HCT116 (cell line): ENCODE measurements around the gene ATF7. TPM values are rescaled to one million over a fixed set of nuclear protein-coding genes. Genes with fewer than 3 reads are reported as not detected.

Experiments
- ATAC-seq: fragments of 200-7000 bp; cut with Tn5 transposase; 2 replicates; pipeline ENCODE4 v1.9.1; 2020; ENCODE audit warnings: mild to moderate bottlenecking, moderate library complexity
- BruUV-seq: library from RNA; stranded (reverse); fragments of 400-500 nt; replicated peaks from 2 replicates; lab custom pipeline; 2021; lab: Mats Ljungman, UMichigan
- CTCF ChIA-PET: fragments of 300-600 bp; sonication (Branson Sonifier 250); formaldehyde crosslinking; loops from one replicate; lab custom pipeline; 2021; ENCODE audit warnings: antibody characterized with exemption; lab: Charles Lee
- POLR2A ChIA-PET: fragments of 300-600, 350-600 bp; sonication (Branson Sonifier 250); formaldehyde crosslinking; loops from one replicate; lab custom pipeline; 2021; ENCODE audit warnings: antibody characterized with exemption; lab: Charles Lee
- RAD21 ChIA-PET, 2 experiments: fragments of 300-600 bp; sonication (Branson Sonifier 250); formaldehyde crosslinking; loops; one replicate each; lab custom pipeline; 2023; ENCODE audit warnings: low total read pairs in 2 of 2; ENCODE audit not compliant: uncharacterized antibody in 2 of 2, unreplicated experiment in 2 of 2, low non-redundant PET in 1 of 2; lab: Charles Lee
- DNase-seq: peaks from one replicate; pipeline ENCODE4 v3.0.0-alpha.2; 2010; ENCODE audit warnings: low read depth, low spot score
- H2AFZ ChIP-seq: fragments of 200-600 bp; shearing (Covaris generic), sonication (generic); 2 replicates; pipeline ENCODE4 v1.6.1; 2017; ENCODE audit warnings: low read depth, mixed run types, mixed read lengths, antibody characterized with exemption, low read length; ENCODE audit not compliant: poor library complexity, severe bottlenecking
- H3K27ac ChIP-seq: 2 replicates; pipeline ENCODE4 v1.5.1; 2012; ENCODE audit warnings: low read depth, low read length
- H3K27me3 ChIP-seq: fragments of 200-600 bp; sonication (generic); 2 replicates; pipeline ENCODE4 v1.6.1; 2016; ENCODE audit warnings: mixed run types, low read length, mixed read lengths; ENCODE audit not compliant: insufficient read depth
- H3K36me3 ChIP-seq, 2 experiments: fragments of 200-500 bp in 1 of 2; fragments of 200-600 bp in 1 of 2; sonication (Bioruptor generic) in 1 of 2; sonication (generic) in 1 of 2; 2 replicates each; pipeline versions ENCODE4 v1.5.1 to v1.6.1; 2014 to 2016; ENCODE audit warnings: low read length in 2 of 2, inconsistent platforms in 1 of 2, mixed read lengths in 1 of 2, mixed run types in 1 of 2; ENCODE audit not compliant: insufficient read depth in 2 of 2, control insufficient read depth in 1 of 2
- H3K4me1 ChIP-seq, 2 experiments: fragments of 200-600 bp in 1 of 2; sonication (generic) in 1 of 2; 2 replicates each; pipeline versions ENCODE4 v1.5.1 to v1.6.1; 2012 to 2017; ENCODE audit warnings: low read length in 2 of 2, inconsistent platforms in 1 of 2, mild to moderate bottlenecking in 1 of 2, mixed read lengths in 1 of 2, mixed run types in 1 of 2, moderate library complexity in 1 of 2; ENCODE audit not compliant: insufficient read depth in 2 of 2, control insufficient read depth in 1 of 2
- H3K4me2 ChIP-seq: fragments of 200-600 bp; sonication (generic); 2 replicates; pipeline ENCODE4 v1.6.1; 2017; ENCODE audit warnings: mixed run types, low read length, mixed read lengths
- H3K4me3 ChIP-seq, 2 experiments: fragments of 200-600 bp in 1 of 2; sonication (generic) in 1 of 2; replicated peaks in 1 of 2; 2 replicates each; pipeline ENCODE4 v1.5.1; 2011 to 2016; ENCODE audit warnings: low read length in 2 of 2, control low read depth in 1 of 2, low read depth in 1 of 2, mild to moderate bottlenecking in 1 of 2, mixed read lengths in 1 of 2, mixed run types in 1 of 2
- H3K79me2 ChIP-seq: fragments of 200-600 bp; sonication (generic); 2 replicates; pipeline ENCODE4 v1.6.1; 2017; ENCODE audit warnings: mild to moderate bottlenecking, mixed run types, low read length, moderate library complexity, mixed read lengths; ENCODE audit not compliant: insufficient read depth
- H3K9ac ChIP-seq: fragments of 200-600 bp; sonication (generic); 2 replicates; pipeline ENCODE4 v1.6.1; 2016; ENCODE audit warnings: low read length, mixed read lengths
- H3K9me2 ChIP-seq: fragments of 200-600 bp; sonication (generic), shearing (Covaris generic); 2 replicates; pipeline ENCODE4 v1.6.1; 2017; ENCODE audit warnings: mixed run types, mild to moderate bottlenecking, moderate library complexity; ENCODE audit not compliant: insufficient read depth
- H3K9me3 ChIP-seq, 2 experiments: fragments of 200-500 bp in 1 of 2; fragments of 200-600 bp in 1 of 2; sonication (Bioruptor generic) in 1 of 2; sonication (generic) in 1 of 2; 2 replicates each; pipeline ENCODE4 v1.6.1; 2014 to 2017; ENCODE audit warnings: low read length in 2 of 2, mixed read lengths in 2 of 2, inconsistent platforms in 1 of 2, low read depth in 1 of 2, mild to moderate bottlenecking in 1 of 2, mixed run types in 1 of 2, moderate library complexity in 1 of 2; ENCODE audit not compliant: control insufficient read depth in 1 of 2, insufficient read depth in 1 of 2
- H4K20me1 ChIP-seq: fragments of 200-600 bp; sonication (generic), shearing (Covaris generic); 2 replicates; pipeline ENCODE4 v1.6.1; 2017; ENCODE audit warnings: mixed run types, mild to moderate bottlenecking, moderate library complexity; ENCODE audit not compliant: insufficient read depth
- ATF3 ChIP-seq: IDR thresholded peaks from 2 replicates; pipeline ENCODE4 v1.6.1; 2012
- RAD21 ChIP-seq: IDR thresholded peaks from 2 replicates; pipeline ENCODE4 v1.6.1; 2012; ENCODE audit warnings: low read depth, mild to moderate bottlenecking
- SIN3A ChIP-seq: IDR thresholded peaks from 2 replicates; pipeline ENCODE4 v1.6.1; 2012; ENCODE audit warnings: low read depth
- YY1 ChIP-seq: IDR thresholded peaks from 2 replicates; pipeline ENCODE4 v1.6.1; 2011; ENCODE audit warnings: low read length, low read depth, moderate library complexity, mild to moderate bottlenecking; ENCODE audit not compliant: insufficient replicate concordance; ENCODE audit errors: extremely low read depth
- ZFX ChIP-seq: fragments of 450-650 bp; IDR thresholded peaks from 2 replicates; pipeline ENCODE4 v1.6.1; 2017
- intact Hi-C: fragments of 100-400 bp; cut with micrococcal nuclease; formaldehyde crosslinking; loops from 2 replicates; pipeline ENCODE4 v1.10.0; 2022
- total RNA-seq: library from RNA; stranded (reverse); gene quantifications from one replicate; pipeline ENCODE4 v1.2.1, GENCODE V29; 2021; ENCODE audit not compliant: unreplicated experiment

The ATF7 gene
- total RNA-seq, 1 experiment from 2014 or later: 24.0 TPM

GRCh38 chr12:53558631-53559030 is 67.6 kb downstream of the ATF7 start:
- intact Hi-C loops: no loop called here
- RAD21 ChIA-PET: no interaction called here
- Histone ChIP-seq H3K9ac (no peak overlapping the region), H3K27me3 (no peaks in the 10 kb centered on the region), H3K9me3 (no peaks in the 10 kb centered on the region), H2AFZ (no peak overlapping the region)
- no peak for DNase-seq
- TF ChIP-seq ATF3 (no peak), YY1 (no peak), SIN3A (no peak)
- TF ChIP-seq, all 23 proteins: peak for 0
- no peaks in the 10 kb centered on the region for H3K79me2 ChIP-seq
- no peaks in the 10 kb centered on the region for H3K9me2 ChIP-seq
- no peak overlapping the region for H3K4me3 ChIP-seq
- no TSS peak for BruUV-seq
- no peak overlapping the region for H3K27ac ChIP-seq
- no peaks in the 10 kb centered on the region for H3K36me3 ChIP-seq
- no peak for ATAC-seq
- H3K4me1 ChIP-seq: peaks cover 18 to 22% of the 10 kb centered on the region in 2 experiments
- H3K4me2 ChIP-seq: no peak overlapping the region
- no peaks in the 10 kb centered on the region for H4K20me1 ChIP-seq
- ChIA-PET CTCF (no interaction called here), POLR2A (no interaction called here)

- ChIA-PET CTCF (interaction anchor here (1.3 kb wide), 1 partner anchor 9 kb away, joined by 4 read pairs; no protein-coding TSS in a partner anchor), POLR2A (no interaction called here), RAD21 (no interaction called here)
- Histone ChIP-seq H3K9ac (no peak overlapping the region), H3K4me3 (no peak overlapping the region), H2AFZ (no peak overlapping the region), H3K9me3 (no peaks in the 10 kb centered on the region), H3K9me2 (no peaks in the 10 kb centered on the region), H3K27ac (no peak overlapping the region), H3K4me2 (no peak overlapping the region), H3K36me3 (peaks cover 2 to 6% of the 10 kb centered on the region in 2 experiments; a peak in 1 of 4 replicates), H3K27me3 (no peaks in the 10 kb centered on the region), H3K4me1 (no peaks in the 10 kb centered on the region), H4K20me1 (no peaks in the 10 kb centered on the region), H3K79me2 (no peaks in the 10 kb centered on the region)
- no peak for TF ChIP-seq RAD21
- TF ChIP-seq YY1: no peak
- no peak for TF ChIP-seq ZFX
- TF ChIP-seq SIN3A: no peak
- intact Hi-C loops: no loop called here
- no TSS peak for BruUV-seq
- ATAC-seq: no peak
- DNase-seq: no peak
Observed at GRCh38 chr12:53552361-53553327, 73.5 kb downstream of the ATF7 start.
